ENCODE measurements around the gene PHKG2.

DNA sequence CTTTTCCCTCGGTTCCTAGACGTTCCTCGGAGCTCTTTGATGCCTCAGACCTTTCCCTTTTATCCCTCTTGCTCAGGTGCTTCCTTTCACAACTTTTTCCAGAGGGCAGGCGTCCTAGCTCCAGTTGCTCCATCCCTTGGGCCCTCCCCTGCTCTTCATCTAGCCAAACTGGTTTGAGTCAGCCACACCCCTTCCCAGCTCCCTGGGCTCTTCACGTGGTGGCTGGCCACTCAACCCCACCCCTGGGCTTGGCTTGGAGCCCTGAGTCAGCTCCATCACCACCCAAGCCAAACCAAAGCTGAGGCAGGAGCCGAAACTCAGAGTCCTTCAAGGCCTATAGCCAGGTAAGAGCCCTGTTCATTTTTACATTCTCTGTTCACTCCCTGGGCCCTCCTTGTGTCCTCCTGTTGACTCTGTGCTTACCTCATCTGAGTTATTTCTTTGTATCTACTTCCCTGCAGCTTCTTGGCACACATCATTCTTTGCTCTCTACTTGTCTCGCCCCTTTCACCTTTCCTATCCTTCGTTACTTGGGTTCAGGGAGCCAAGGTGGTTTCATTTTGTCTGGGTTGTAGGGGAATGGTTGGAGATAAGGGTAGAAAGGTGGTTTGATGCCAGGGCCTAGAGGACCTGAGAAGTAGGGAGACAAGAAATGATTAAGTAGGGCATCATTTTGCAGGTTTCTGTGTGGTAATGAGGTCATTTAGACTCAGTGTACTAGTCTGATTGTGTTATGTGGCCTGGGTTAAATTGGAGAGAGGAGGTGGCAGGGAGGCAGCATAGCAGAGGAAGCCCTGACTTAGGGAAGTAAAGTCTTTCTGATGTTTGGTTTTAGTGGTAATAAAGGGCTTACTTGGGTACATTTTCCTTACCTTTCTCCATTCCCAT lies 7.6 kb upstream of the PHKG2 start:
- TF ChIP-seq SUZ12 (IDR thresholded peaks at IDR 0.05; ENCODE audit: extremely low read depth, insufficient read depth, insufficient read length) (no peak), ZNF274 (IDR thresholded peaks at IDR 0.05; ENCODE audit: low read depth, low read length) (no peak)

Measured in NT2/D1 (cell line).